Keratinocyte (primary cell): ENCODE results near the gene PIGU. TPM values are rescaled to one million over a fixed set of nuclear protein-coding genes. Genes with fewer than 3 reads are reported as not detected.

Experiments used
- DNase-seq: peaks from one replicate; pipeline ENCODE4 v3.0.0-alpha.2; 2011; ENCODE audit warnings: low read depth, missing footprints, low spot score
- FAIRE-seq: peaks from 2 replicates; lab custom pipeline; 2011; peaks lifted over from hg19 to GRCh38; lab: Jason Lieb, UNC
- H2AFZ ChIP-seq: 2 replicates; pipeline ENCODE4 v1.6.0; 2012; ENCODE audit warnings: low read length, control low read depth, inconsistent platforms; ENCODE audit not compliant: control insufficient read depth
- H3K27ac ChIP-seq: 2 replicates; pipeline ENCODE4 v1.5.1; 2011; ENCODE audit warnings: low read length; ENCODE audit not compliant: control insufficient read depth, insufficient read depth
- H3K27me3 ChIP-seq: 3 replicates; pipeline ENCODE4 v1.6.0; 2011; ENCODE audit warnings: low read length; ENCODE audit not compliant: control insufficient read depth, insufficient read depth; ENCODE audit errors: extremely low read depth
- H3K36me3 ChIP-seq, 2 experiments: 2 replicates in 1 of 2; 3 replicates in 1 of 2; pipeline ENCODE4 v1.5.1; 2011; ENCODE audit warnings: low read length in 2 of 2, mild to moderate bottlenecking in 1 of 2; ENCODE audit not compliant: control insufficient read depth in 2 of 2, insufficient read depth in 2 of 2; ENCODE audit errors: extremely low read depth in 1 of 2
- H3K4me1 ChIP-seq: 3 replicates; pipeline ENCODE4 v1.5.1; 2011; ENCODE audit warnings: low read length; ENCODE audit not compliant: control insufficient read depth, insufficient read depth; ENCODE audit errors: extremely low read depth
- H3K4me2 ChIP-seq: 3 replicates; pipeline ENCODE4 v1.6.0; 2011; ENCODE audit warnings: low read depth, low read length; ENCODE audit not compliant: control insufficient read depth, insufficient read depth; ENCODE audit errors: extremely low read depth
- H3K4me3 ChIP-seq, 3 experiments: fragments of 200-600 bp in 1 of 3; sonication (generic) in 1 of 3; 2 replicates in 2 of 3; 3 replicates in 1 of 3; pipeline ENCODE4 v1.5.1; 2011 to 2016; ENCODE audit warnings: low read length in 3 of 3, mild to moderate bottlenecking in 3 of 3, control low read depth in 2 of 3, inconsistent platforms in 1 of 3, low read depth in 1 of 3, mixed read lengths in 1 of 3, mixed run types in 1 of 3, moderate library complexity in 1 of 3; ENCODE audit not compliant: control insufficient read depth in 2 of 3, insufficient read depth in 2 of 3; ENCODE audit errors: extremely low read depth in 1 of 3
- H3K79me2 ChIP-seq: 2 replicates; pipeline ENCODE4 v1.6.0; 2012; ENCODE audit warnings: low read length; ENCODE audit not compliant: control insufficient read depth, insufficient read depth
- H3K9ac ChIP-seq: 3 replicates; pipeline ENCODE4 v1.6.0; 2011; ENCODE audit warnings: low read length; ENCODE audit not compliant: control insufficient read depth, insufficient read depth; ENCODE audit errors: extremely low read depth
- H3K9me1 ChIP-seq: 3 replicates; pipeline ENCODE4 v1.6.0; 2011; ENCODE audit warnings: low read length; ENCODE audit not compliant: control insufficient read depth, insufficient read depth; ENCODE audit errors: extremely low read depth
- H3K9me3 ChIP-seq: 2 replicates; pipeline ENCODE4 v1.5.1; 2012; ENCODE audit warnings: low read depth, low read length; ENCODE audit not compliant: control insufficient read depth
- H4K20me1 ChIP-seq: 3 replicates; pipeline ENCODE4 v1.6.0; 2011; ENCODE audit warnings: low read length; ENCODE audit not compliant: control insufficient read depth, insufficient read depth; ENCODE audit errors: extremely low read depth
- CTCF ChIP-seq, 3 experiments: IDR thresholded peaks in 1 of 3; conservative IDR thresholded peaks in 1 of 3; optimal IDR thresholded peaks in 1 of 3; 2 replicates in 2 of 3; 3 replicates in 1 of 3; pipeline versions ENCODE3 to v1.5.1; 2011; ENCODE audit warnings: low read length in 3 of 3, mild to moderate bottlenecking in 3 of 3, moderate library complexity in 2 of 3, control low read depth in 1 of 3, inconsistent platforms in 1 of 3; ENCODE audit not compliant: insufficient read depth in 2 of 3; ENCODE audit errors: extremely low read depth in 1 of 3
- EZH2 ChIP-seq: IDR thresholded peaks from one replicate; pipeline ENCODE4 v1.6.1; 2012; ENCODE audit warnings: inconsistent platforms, mild to moderate bottlenecking, low read length, moderate library complexity
- dilution Hi-C: fragments of 300-500 bp; cut with MboI; formaldehyde crosslinking; loops from one replicate; pipeline ENCODE4 v1.7.0; 2020; ENCODE audit warnings: low sequenced_read_pairs; ENCODE audit not compliant: extremely low pct_ligation_motif_present
- polyA plus RNA-seq, 5 experiments: library from polyadenylated mRNA; depleted of rRNA in 3 of 5; stranded (reverse) in 3 of 5; stranded (forward) in 1 of 5; unstranded in 1 of 5; fragments of >200 nt; gene quantifications; 1 replicate in 1 of 5; 2 replicates in 3 of 5; 3 replicates in 1 of 5; pipeline versions ENCODE4 v1.2.1 to v1.2.3, GENCODE V29; 2011 to 2012; ENCODE audit warnings: missing spikeins in 2 of 5, low read depth in 1 of 5, low replicate concordance in 1 of 5

Gene PIGU
- polyA plus RNA-seq, 1 donor (not counting 4 experiments of a cell fraction or from before 2014, with no cell fraction given): 48.0 TPM

- H2AFZ ChIP-seq: no peak overlapping the region
- H3K4me2 ChIP-seq: no peak overlapping the region
- H3K9me1 ChIP-seq: no peaks in the 10 kb centered on the region
- peaks cover 13% of the 10 kb centered on the region for H3K79me2 ChIP-seq
- dilution Hi-C loops: no loop called here
- H3K4me3 ChIP-seq: no peak overlapping the region
- DNase-seq (no peak), FAIRE-seq (no peak)
- H4K20me1 ChIP-seq: peaks cover 15% of the 10 kb centered on the region
- no peak overlapping the region for H3K9ac ChIP-seq
- no peak for TF ChIP-seq EZH2
- TF ChIP-seq CTCF (optimal IDR thresholded peaks at IDR 0.05 in 1 of 3, IDR thresholded peaks at IDR 0.05 in 1 of 3, conservative IDR thresholded peaks at IDR 0.05 in 1 of 3; ENCODE audit: extremely low read depth in 1 of 3, insufficient read depth in 2 of 3, low read length in 3 of 3): no peak
- H3K27ac ChIP-seq: no peak overlapping the region
- H3K9me3 ChIP-seq: no peaks in the 10 kb centered on the region
- peaks cover 57 to 84% of the 10 kb centered on the region in 2 experiments for H3K36me3 ChIP-seq
- no peaks in the 10 kb centered on the region for H3K4me1 ChIP-seq
- no peaks in the 10 kb centered on the region for H3K27me3 ChIP-seq
Observed at GRCh38 chr20:34532756-34533155, 144.1 kb downstream of the PIGU start.

DNA sequence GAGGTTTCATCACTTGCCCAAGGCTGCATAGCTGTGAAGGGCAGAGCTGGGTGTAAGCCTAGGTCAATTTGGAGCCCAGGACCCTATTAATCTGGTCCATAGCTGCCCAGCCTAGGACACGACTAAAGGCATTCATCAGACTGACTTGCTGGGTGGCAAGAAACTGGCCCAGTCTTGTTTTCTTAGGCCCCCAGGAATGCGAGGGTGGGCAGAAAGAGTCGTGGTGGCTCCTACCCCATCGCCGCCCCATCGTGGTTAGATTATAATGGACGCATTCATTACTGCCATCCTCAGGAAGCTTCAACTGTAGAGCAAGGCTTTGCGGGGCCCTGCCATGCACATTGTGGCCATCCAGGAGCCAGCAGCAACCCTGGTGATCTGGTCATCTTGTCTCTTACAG, 144.6 kb downstream of the PIGU start:
- Histone ChIP-seq H3K4me1 (no peaks in the 10 kb centered on the region), H3K4me2 (no peak overlapping the region), H3K9me1 (no peaks in the 10 kb centered on the region), H3K4me3 (no peak overlapping the region), H3K27ac (no peak overlapping the region), H3K79me2 (peaks cover 15% of the 10 kb centered on the region), H3K27me3 (no peaks in the 10 kb centered on the region), H3K9me3 (no peaks in the 10 kb centered on the region), H2AFZ (no peak overlapping the region), H4K20me1 (peaks cover 12% of the 10 kb centered on the region), H3K36me3 (peaks cover 56 to 84% of the 10 kb centered on the region in 2 experiments), H3K9ac (no peak overlapping the region)
- TF ChIP-seq EZH2: no peak
- TF ChIP-seq CTCF (optimal IDR thresholded peaks at IDR 0.05 in 1 of 3, IDR thresholded peaks at IDR 0.05 in 1 of 3, conservative IDR thresholded peaks at IDR 0.05 in 1 of 3; ENCODE audit: extremely low read depth in 1 of 3, insufficient read depth in 2 of 3, low read length in 3 of 3): no peak
- dilution Hi-C loops: no loop called here
- no peak for FAIRE-seq
- no peak for DNase-seq
